ENCODE results near the gene MOSPD3.

Gene MOSPD3

DNA sequence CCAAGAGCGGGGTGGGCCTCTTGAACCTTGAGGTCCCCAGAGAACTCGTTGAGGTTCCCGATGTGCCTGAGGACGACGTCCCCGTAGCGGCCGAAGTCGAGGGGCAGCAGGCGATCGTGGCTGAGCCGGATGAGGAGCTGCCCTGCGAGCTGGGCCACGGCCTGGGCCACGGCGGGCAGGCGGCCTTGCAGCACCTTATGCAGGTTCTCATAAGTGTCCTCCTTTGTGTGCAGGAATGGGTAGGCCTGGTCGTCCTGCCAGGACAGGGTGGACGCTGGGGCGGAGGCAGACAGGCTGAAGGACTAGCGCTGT is 14.9 kb downstream of the MOSPD3 start:
- no peak overlapping the region for H3K4me3 ChIP-seq (ENCODE audit: low read depth, low read length)
- DNase-seq (ENCODE audit: low read depth), result no peak
- no peak for TF ChIP-seq CTCF (conservative IDR thresholded peaks at IDR 0.05; ENCODE audit: low read depth, low read length)

- TF ChIP-seq CTCF (conservative IDR thresholded peaks at IDR 0.05; ENCODE audit: low read depth, low read length), result peak; percentile 64
- no peak overlapping the region for H3K4me3 ChIP-seq (ENCODE audit: low read depth, low read length)
- DNase-seq (ENCODE audit: low read depth), result peak; percentile 34
These were observed 16.9 kb downstream of the MOSPD3 start for GRCh38 chr7:100629117-100629716.

- H3K4me3 ChIP-seq (ENCODE audit: low read depth, low read length), result no peak overlapping the region
- TF ChIP-seq CTCF (conservative IDR thresholded peaks at IDR 0.05; ENCODE audit: low read depth, low read length), result no peak
- no peak for DNase-seq (ENCODE audit: low read depth)
These were observed 17.7 kb downstream of the MOSPD3 start for GRCh38 chr7:100630066-100630465.

DNA sequence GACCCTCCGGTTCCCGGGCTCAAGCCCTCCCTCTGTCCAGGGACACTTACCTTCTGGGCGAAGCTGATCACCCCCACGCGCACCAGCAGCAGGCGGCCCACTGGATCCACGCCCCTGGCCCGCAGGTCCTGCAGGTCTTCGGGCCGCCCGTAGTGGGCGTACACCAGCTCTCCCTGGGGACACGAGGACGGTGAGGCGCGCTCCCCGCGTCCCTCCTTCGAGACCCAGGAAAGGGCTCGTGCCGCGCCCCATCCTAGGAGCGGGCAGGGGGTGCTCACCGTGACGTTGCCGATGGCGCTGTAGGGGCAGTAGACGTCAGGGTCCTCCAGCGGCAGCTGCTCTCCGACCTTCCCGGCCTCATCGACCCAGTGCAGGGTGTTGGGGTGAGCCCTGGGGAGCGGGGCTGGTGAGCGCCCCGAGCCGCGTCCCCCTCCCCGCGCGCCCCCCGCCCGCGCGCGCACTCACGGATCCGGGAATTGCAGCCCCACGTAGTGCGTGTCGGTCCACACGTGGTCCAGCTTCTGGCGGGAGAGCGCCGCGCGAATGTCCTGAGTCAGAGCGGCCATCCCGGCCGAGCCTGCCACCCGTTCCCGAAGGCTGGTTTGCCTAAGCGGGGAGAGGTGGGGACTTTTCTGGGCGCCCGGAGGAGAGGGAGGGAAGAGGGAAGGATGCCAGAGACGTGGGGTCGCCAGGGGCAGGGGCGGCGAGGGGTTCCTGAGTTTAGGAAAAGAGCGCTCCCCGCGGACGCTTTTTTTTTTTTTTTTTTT is 20.8 kb downstream of the MOSPD3 start:
- peak overlapping the region; percentile 36 for H3K4me3 ChIP-seq (ENCODE audit: low read depth, low read length)
- TF ChIP-seq CTCF (conservative IDR thresholded peaks at IDR 0.05; ENCODE audit: low read depth, low read length), result peak; percentile 36
- DNase-seq (ENCODE audit: low read depth), result peak; percentile 12

- DNase-seq (ENCODE audit: low read depth), result no peak
- no peak for TF ChIP-seq CTCF (conservative IDR thresholded peaks at IDR 0.05; ENCODE audit: low read depth, low read length)
- H3K4me3 ChIP-seq (ENCODE audit: low read depth, low read length), result no peak overlapping the region
These were observed 27.7 kb downstream of the MOSPD3 start for GRCh38 chr7:100639995-100640516.

GRCh38 chr7:100640517-100641440 is 28.4 kb downstream of the MOSPD3 start:
- H3K4me3 ChIP-seq (ENCODE audit: low read depth, low read length), result no peak overlapping the region
- DNase-seq (ENCODE audit: low read depth), result no peak
- no peak for TF ChIP-seq CTCF (conservative IDR thresholded peaks at IDR 0.05; ENCODE audit: low read depth, low read length)
